HepG2 (cell line): Measurements from ENCODE around the gene AFAP1L2. TPM values are rescaled to one million over a fixed set of nuclear protein-coding genes. Genes with fewer than 3 reads are reported as not detected.

ENCODE experiments used
- ATAC-seq: fragments of 200-7000 bp; cut with Tn5 transposase; 3 replicates; pipeline ENCODE4 v1.9.1; 2020; ENCODE audit warnings: mild to moderate bottlenecking, moderate library complexity
- BruUV-seq: library from RNA; stranded (reverse); fragments of 400-500 nt; replicated peaks from 2 replicates; lab custom pipeline; 2021; lab: Mats Ljungman, UMichigan
- CTCF ChIA-PET: fragments of 300-600 bp; formaldehyde crosslinking; extraction: SDS; loops from one replicate; lab custom pipeline; 2021; ENCODE audit warnings: low total read pairs, inconsistent platforms, low intra/inter-chr PET ratio; lab: Yijun Ruan, JAX
- POLR2A ChIA-PET: fragments of 350-600 bp; sonication (Branson Sonifier 250); formaldehyde crosslinking; loops from one replicate; lab custom pipeline; 2020; ENCODE audit warnings: antibody characterized with exemption, inconsistent platforms; lab: Yijun Ruan, JAX
- DNase-seq: peaks from one replicate; pipeline ENCODE4 v3.0.0-alpha.2; 2015; ENCODE audit warnings: low spot score
- FAIRE-seq: peaks from 3 replicates; lab custom pipeline; 2011; peaks lifted over from hg19 to GRCh38; lab: Jason Lieb, UNC
- H2AFZ ChIP-seq: one replicate; pipeline ENCODE4 v1.6.1; 2011; ENCODE audit warnings: low read length, inconsistent platforms
- H3K27ac ChIP-seq: fragments of 300-600 bp; 3 replicates; pipeline ENCODE4 v1.8.0; 2011; ENCODE audit warnings: mixed run types, mild to moderate bottlenecking, mixed read lengths, low read length, inconsistent platforms; ENCODE audit not compliant: insufficient read depth; ENCODE audit errors: extremely low read length
- H3K27me3 ChIP-seq, 2 experiments: fragments of 200-600 bp in 1 of 2; 2 replicates in 1 of 2; 3 replicates in 1 of 2; pipeline versions ENCODE4 v1.6.0 to v1.8.0; 2011; ENCODE audit warnings: low read length in 2 of 2, mild to moderate bottlenecking in 2 of 2, moderate library complexity in 2 of 2, inconsistent platforms in 1 of 2; ENCODE audit not compliant: insufficient read depth in 2 of 2, control insufficient read depth in 1 of 2
- H3K36me3 ChIP-seq, 2 experiments: fragments of 200-600 bp in 1 of 2; replicated peaks in 1 of 2; 2 replicates in 1 of 2; 3 replicates in 1 of 2; pipeline versions ENCODE4 v1.5.1 to v1.8.0; 2011; ENCODE audit warnings: low read length in 2 of 2, inconsistent platforms in 1 of 2; ENCODE audit not compliant: insufficient read depth in 2 of 2, control insufficient read depth in 1 of 2
- H3K4me1 ChIP-seq: 2 replicates; pipeline ENCODE4 v1.5.1; 2012; ENCODE audit warnings: low read length, inconsistent platforms; ENCODE audit not compliant: insufficient read depth
- H3K4me2 ChIP-seq: 2 replicates; pipeline ENCODE4 v1.6.0; 2011; ENCODE audit warnings: low read depth, low read length, inconsistent platforms
- H3K4me3 ChIP-seq, 3 experiments: fragments of 200-600 bp in 1 of 3; sonication (generic), shearing (Covaris generic) in 1 of 3; replicated peaks in 1 of 3; 2 replicates each; pipeline ENCODE4 v1.5.1; 2011 to 2016; ENCODE audit warnings: low read length in 3 of 3, inconsistent platforms in 2 of 3, low read depth in 2 of 3, mild to moderate bottlenecking in 2 of 3, control low read depth in 1 of 3, mixed read lengths in 1 of 3; ENCODE audit not compliant: insufficient read depth in 1 of 3
- H3K79me2 ChIP-seq: one replicate; pipeline ENCODE4 v1.6.1; 2011; ENCODE audit warnings: low read length, inconsistent platforms; ENCODE audit not compliant: insufficient read depth
- H3K9ac ChIP-seq: 2 replicates; pipeline ENCODE4 v1.6.0; 2011; ENCODE audit warnings: mild to moderate bottlenecking, low read depth, low read length, inconsistent platforms; ENCODE audit not compliant: insufficient read depth
- H3K9me3 ChIP-seq: 2 replicates; pipeline ENCODE4 v1.5.1; 2012; ENCODE audit warnings: mild to moderate bottlenecking, low read length
- H4K20me1 ChIP-seq: 2 replicates; pipeline ENCODE4 v1.6.0; 2011; ENCODE audit warnings: inconsistent platforms, mild to moderate bottlenecking, low read length, moderate library complexity; ENCODE audit not compliant: insufficient read depth
- ARNT2 ChIP-seq: sonication (generic); formaldehyde crosslinking; IDR thresholded peaks from 2 replicates; pipeline ENCODE4 v1.8.0; 2022; ENCODE audit warnings: mild to moderate bottlenecking, low read depth, missing genetic modification reagents, moderate library complexity
- CEBPZ ChIP-seq: IDR thresholded peaks from 2 replicates; pipeline ENCODE4 v1.6.1; 2012; ENCODE audit warnings: low read length, improper control_type of control experiment
- FOXO1 ChIP-seq: sonication (generic); formaldehyde crosslinking; IDR thresholded peaks from 2 replicates; pipeline ENCODE4 v1.4.0; 2020; ENCODE audit warnings: missing genetic modification reagents
- GMEB2 ChIP-seq: IDR thresholded peaks from 2 replicates; pipeline ENCODE4 v1.6.1; 2016; ENCODE audit warnings: missing biosample characterization, missing genetic modification reagents, low read depth
- HNRNPK ChIP-seq: fragments of 200-400 bp; formaldehyde crosslinking; IDR thresholded peaks from 2 replicates; pipeline ENCODE4 v1.6.1; 2018; ENCODE audit warnings: low read length, low read depth, moderate library complexity, mild to moderate bottlenecking; ENCODE audit not compliant: poor library complexity, severe bottlenecking
- HOXA5 ChIP-seq: sonication (generic); formaldehyde crosslinking; IDR thresholded peaks from 2 replicates; pipeline ENCODE4 v1.4.0; 2020; ENCODE audit warnings: missing genetic modification reagents
- KAT2B ChIP-seq: fragments of 150-350 bp; IDR thresholded peaks from 2 replicates; pipeline ENCODE4 v1.6.1; 2014; ENCODE audit warnings: low read depth, low read length, borderline replicate concordance
- MAFK ChIP-seq, 2 experiments: IDR thresholded peaks in 1 of 2; conservative IDR thresholded peaks in 1 of 2; 2 replicates each; pipeline ENCODE4 v1.6.1; 2011; ENCODE audit warnings: improper control_type of control experiment in 2 of 2, low read length in 2 of 2
- NR2F6 ChIP-seq, 2 experiments: IDR thresholded peaks; 2 replicates each; pipeline ENCODE4 v1.6.1; 2016; ENCODE audit warnings: antibody characterized with exemption in 1 of 2, mild to moderate bottlenecking in 1 of 2
- PCBP1 ChIP-seq: fragments of 200-400 bp; formaldehyde crosslinking; IDR thresholded peaks from 2 replicates; pipeline ENCODE4 v1.6.1; 2017; ENCODE audit warnings: mild to moderate bottlenecking, low read depth, low read length, borderline replicate concordance
- RAD21 ChIP-seq: fragments of 450-650 bp; formaldehyde crosslinking; IDR thresholded peaks from 2 replicates; pipeline ENCODE4 v1.5.0; 2020; ENCODE audit warnings: mild to moderate bottlenecking
- RFX3 ChIP-seq: IDR thresholded peaks from 2 replicates; pipeline ENCODE4 v1.6.1; 2016; ENCODE audit warnings: missing biosample characterization, missing genetic modification reagents
- SIN3A ChIP-seq: IDR thresholded peaks from 2 replicates; pipeline ENCODE4 v1.6.1; 2011; ENCODE audit warnings: low read depth, mild to moderate bottlenecking, control low read depth, low read length, borderline replicate concordance
- TBX2 ChIP-seq: sonication (generic); formaldehyde crosslinking; IDR thresholded peaks from 2 replicates; pipeline ENCODE4 v1.5.0; 2020; ENCODE audit warnings: missing genetic modification reagents, mild to moderate bottlenecking, borderline replicate concordance
- TSC22D2 ChIP-seq: sonication (generic); formaldehyde crosslinking; IDR thresholded peaks from 2 replicates; pipeline ENCODE4 v1.5.1; 2020; ENCODE audit warnings: missing genetic modification reagents, mild to moderate bottlenecking, borderline replicate concordance
- WGBS: methylation state at CpG from one replicate; pipeline ENCODE4 v1.1.6; 2017; ENCODE audit warnings: low lambda C conversion rate; 5-methylcytosine and 5-hydroxymethylcytosine counted together
- in situ Hi-C: cut with HindIII; loops from 2 replicates; pipeline ENCODE4 v1.10.0; 2017; ENCODE audit warnings: low pct_unique_long_range_greater_than_20kb; ENCODE audit not compliant: extremely low pct_ligation_motif_present
- intact Hi-C: fragments of 100-400 bp; cut with micrococcal nuclease; formaldehyde crosslinking; loops from one replicate; pipeline ENCODE4 v1.10.0; 2022; ENCODE audit not compliant: unreplicated experiment
- polyA plus RNA-seq, 8 experiments: library from polyadenylated mRNA; depleted of rRNA in 3 of 8; stranded (reverse) in 7 of 8; unstranded in 1 of 8; fragments of >200 nt; fragmentation: Illumina TruSeq in 4 of 8; extraction: Trizol in 4 of 8; gene quantifications; 2 replicates each; pipeline versions ENCODE4 v1.2.1 to v1.2.3, GENCODE V29; 2011 to 2016; ENCODE audit warnings: low read depth in 4 of 8, missing spikeins in 1 of 8, mixed read lengths in 1 of 8; ENCODE audit not compliant: insufficient read depth in 1 of 8
- total RNA-seq, 5 experiments: library from RNA; depleted of rRNA; stranded (reverse); fragments of >200 nt; fragmentation: Illumina TruSeq; extraction: Trizol; gene quantifications; 2 replicates each; pipeline ENCODE4 v1.2.3, GENCODE V29; 2016; ENCODE audit warnings: low read depth in 1 of 5
- TF ChIP-seq, protein P1 (sequence below): sonication (generic); formaldehyde crosslinking; IDR thresholded peaks from 2 replicates; pipeline ENCODE4 v1.8.1; 2023; ENCODE audit warnings: mild to moderate bottlenecking, moderate library complexity, missing genetic modification reagents

Gene AFAP1L2
- total and polyA plus RNA-seq, 2 of the 13 experiments (the other 11 are each of a cell fraction or from before 2014, with no cell fraction given) = not detected

GRCh38 chr10:114271075-114271778, 133.1 kb downstream of the AFAP1L2 start (continued):
- TF ChIP-seq TSC22D2 (CRISPR knock-in tag) (no peak), RFX3 (CRISPR knock-in tag) (no peak)

- Histone ChIP-seq H3K27me3 (no peaks in the 10 kb centered on the region; a peak in 1 of 5 replicates), H2AFZ (no peak overlapping the region), H3K9ac (no peak overlapping the region), H3K36me3 (no peaks in the 10 kb centered on the region), H3K4me3 (no peak overlapping the region), H4K20me1 (no peaks in the 10 kb centered on the region), H3K4me1 (0 out of 2 replicates have a peak, but pooled peaks cover 6% of the 10 kb centered on the region), H3K27ac (no peak overlapping the region), H3K79me2 (no peaks in the 10 kb centered on the region), H3K4me2 (no peak overlapping the region), H3K9me3 (no peaks in the 10 kb centered on the region)
- no peak for FAIRE-seq
- POLR2A ChIA-PET = no interaction called here
- CTCF ChIA-PET = no interaction called here
- DNase-seq = no peak
- intact Hi-C loops (no loop called here), in situ Hi-C loops (no loop called here)
- WGBS = under 1% methylated on average over 5 of the region's 5 CpGs
- no TSS peak for BruUV-seq
- ATAC-seq = no peak
- TF ChIP-seq HOXA5 (no peak), TBX2 (CRISPR knock-in tag) (no peak), GMEB2 (CRISPR knock-in tag) (no peak), ARNT2 (CRISPR knock-in tag) (no peak), CEBPZ (no peak), SIN3A (no peak), KAT2B (no peak), MAFK (conservative IDR thresholded peaks at IDR 0.05 in 1 of 2, IDR thresholded peaks at IDR 0.05 in 1 of 2; ENCODE audit: low read length in 2 of 2) (no peak), RAD21 (CRISPR knock-in tag) (no peak), HNRNPK (no peak), NR2F6 (IDR thresholded peaks at IDR 0.05) (no peak), NR2F6 (CRISPR knock-in tag; IDR thresholded peaks at IDR 0.05) (no peak), FOXO1 (no peak), PCBP1 (no peak)
- TF ChIP-seq, protein P1, sequence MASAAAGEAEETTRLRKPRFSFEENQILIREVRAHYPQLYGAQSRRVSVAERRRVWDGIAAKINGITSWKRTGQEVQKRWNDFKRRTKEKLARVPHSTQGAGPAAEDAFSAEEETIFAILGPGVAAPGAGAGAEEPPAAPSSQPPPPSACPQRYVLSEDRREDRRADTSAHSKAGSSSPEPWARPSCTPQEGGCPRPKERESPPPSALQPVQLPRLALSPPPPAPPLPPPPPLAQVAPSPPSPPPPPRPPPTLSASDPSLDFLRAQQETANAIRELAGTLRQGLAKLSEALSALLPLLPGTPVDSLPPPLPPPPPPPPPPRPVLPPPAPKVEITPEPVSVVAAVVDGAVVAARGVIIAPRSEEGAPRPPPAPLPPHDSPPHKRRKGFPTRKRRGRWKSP (CRISPR knock-in tag) = no peak
These were observed 137.8 kb downstream of the AFAP1L2 start for GRCh38 chr10:114266521-114266920.
